ENCODE results near the gene NDUFS2.

- TF ChIP-seq, protein P1, sequence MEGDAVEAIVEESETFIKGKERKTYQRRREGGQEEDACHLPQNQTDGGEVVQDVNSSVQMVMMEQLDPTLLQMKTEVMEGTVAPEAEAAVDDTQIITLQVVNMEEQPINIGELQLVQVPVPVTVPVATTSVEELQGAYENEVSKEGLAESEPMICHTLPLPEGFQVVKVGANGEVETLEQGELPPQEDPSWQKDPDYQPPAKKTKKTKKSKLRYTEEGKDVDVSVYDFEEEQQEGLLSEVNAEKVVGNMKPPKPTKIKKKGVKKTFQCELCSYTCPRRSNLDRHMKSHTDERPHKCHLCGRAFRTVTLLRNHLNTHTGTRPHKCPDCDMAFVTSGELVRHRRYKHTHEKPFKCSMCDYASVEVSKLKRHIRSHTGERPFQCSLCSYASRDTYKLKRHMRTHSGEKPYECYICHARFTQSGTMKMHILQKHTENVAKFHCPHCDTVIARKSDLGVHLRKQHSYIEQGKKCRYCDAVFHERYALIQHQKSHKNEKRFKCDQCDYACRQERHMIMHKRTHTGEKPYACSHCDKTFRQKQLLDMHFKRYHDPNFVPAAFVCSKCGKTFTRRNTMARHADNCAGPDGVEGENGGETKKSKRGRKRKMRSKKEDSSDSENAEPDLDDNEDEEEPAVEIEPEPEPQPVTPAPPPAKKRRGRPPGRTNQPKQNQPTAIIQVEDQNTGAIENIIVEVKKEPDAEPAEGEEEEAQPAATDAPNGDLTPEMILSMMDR (IDR thresholded peaks at IDR 0.05): no peak
- no peak for TF ChIP-seq POLR2A (IDR thresholded peaks at IDR 0.05)
Observed at GRCh38 chr1:161222175-161223019, 20.2 kb downstream of the NDUFS2 start.
